IMR-90 (cell line): ENCODE results near the gene OGFR. TPM values are rescaled to one million over a fixed set of nuclear protein-coding genes. Genes with fewer than 3 reads are reported as not detected.

Source experiments
- ATAC-seq: fragments of 200-7000 bp; cut with Tn5 transposase; 2 replicates; pipeline ENCODE4 v1.9.1; 2020; ENCODE audit warnings: low read depth, mild to moderate bottlenecking, moderate library complexity
- BruUV-seq: library from RNA; stranded (reverse); fragments of 400-500 nt; replicated peaks from 2 replicates; lab custom pipeline; 2021; lab: Mats Ljungman, UMichigan
- CTCF ChIA-PET: fragments of 300-600 bp; formaldehyde crosslinking; extraction: SDS; loops from one replicate; lab custom pipeline; 2021; ENCODE audit warnings: antibody characterized with exemption; lab: Yijun Ruan, JAX
- POLR2A ChIA-PET: fragments of 300-600 bp; sonication (Branson Sonifier 250); formaldehyde crosslinking; loops from one replicate; lab custom pipeline; 2022; ENCODE audit warnings: antibody characterized with exemption; ENCODE audit not compliant: unreplicated experiment; lab: Charles Lee
- DNase-seq: peaks from one replicate; pipeline ENCODE4 v3.0.0; 2013
- H2AFZ ChIP-seq: replicated peaks from 2 replicates; pipeline ENCODE3; 2013; ENCODE audit warnings: low read length, mild to moderate bottlenecking; ENCODE audit not compliant: poor library complexity
- H2AK5ac ChIP-seq: 2 replicates; pipeline ENCODE4 v1.6.1; 2013; ENCODE audit warnings: low read depth, low read length, inconsistent platforms
- H2AK9ac ChIP-seq: replicated peaks from 2 replicates; pipeline ENCODE3; 2013; ENCODE audit warnings: mild to moderate bottlenecking, low read depth, low read length, moderate library complexity; ENCODE audit not compliant: poor library complexity
- H2BK120ac ChIP-seq: 2 replicates; pipeline ENCODE4 v1.6.1; 2013; ENCODE audit warnings: low read depth, low read length, inconsistent platforms
- H2BK15ac ChIP-seq: 3 replicates; pipeline ENCODE4 v1.6.1; 2013; ENCODE audit warnings: low read depth, low read length, inconsistent platforms
- H2BK20ac ChIP-seq: 2 replicates; pipeline ENCODE4 v1.6.1; 2013; ENCODE audit warnings: low read depth, mild to moderate bottlenecking, inconsistent platforms, low read length, moderate library complexity
- H2BK5ac ChIP-seq: 2 replicates; pipeline ENCODE4 v1.6.1; 2013; ENCODE audit warnings: mild to moderate bottlenecking, low read depth, low read length, inconsistent platforms; ENCODE audit not compliant: poor library complexity, severe bottlenecking
- H3K14ac ChIP-seq: replicated peaks from 2 replicates; pipeline ENCODE4 v1.6.1; 2013; ENCODE audit warnings: low read depth, low read length, inconsistent platforms
- H3K18ac ChIP-seq: 2 replicates; pipeline ENCODE4 v1.6.1; 2013; ENCODE audit warnings: low read depth, low read length, control low read depth
- H3K23ac ChIP-seq: 2 replicates; pipeline ENCODE4 v1.6.1; 2013; ENCODE audit warnings: low read depth, low read length, inconsistent platforms
- H3K27ac ChIP-seq: 2 replicates; pipeline ENCODE4 v1.5.1; 2013; ENCODE audit warnings: mild to moderate bottlenecking, control low read depth, low read length; ENCODE audit not compliant: insufficient read depth
- H3K27me3 ChIP-seq: 2 replicates; pipeline ENCODE4 v1.6.1; 2013; ENCODE audit warnings: low read length; ENCODE audit not compliant: control insufficient read depth, insufficient read depth
- H3K36me3 ChIP-seq: 2 replicates; pipeline ENCODE4 v1.6.1; 2013; ENCODE audit warnings: low read length, mixed read lengths; ENCODE audit not compliant: control insufficient read depth, insufficient read depth
- H3K4ac ChIP-seq: 2 replicates; pipeline ENCODE4 v1.6.1; 2013; ENCODE audit warnings: low read depth, low read length, inconsistent platforms
- H3K4me1 ChIP-seq: 2 replicates; pipeline ENCODE4 v1.6.1; 2013; ENCODE audit warnings: low read length, mixed read lengths; ENCODE audit not compliant: control insufficient read depth, insufficient read depth
- H3K4me2 ChIP-seq: 2 replicates; pipeline ENCODE4 v1.6.1; 2013; ENCODE audit warnings: low read depth, mild to moderate bottlenecking, control low read depth, low read length, moderate library complexity
- H3K4me3 ChIP-seq: 2 replicates; pipeline ENCODE4 v1.5.1; 2013; ENCODE audit warnings: low read depth, mild to moderate bottlenecking, control low read depth, low read length, moderate library complexity; ENCODE audit not compliant: insufficient read depth
- H3K56ac ChIP-seq: 2 replicates; pipeline ENCODE4 v1.6.1; 2013; ENCODE audit warnings: low read length, inconsistent platforms; ENCODE audit not compliant: insufficient read depth; ENCODE audit errors: extremely low read depth
- H3K79me1 ChIP-seq, 2 experiments: 2 replicates each; pipeline ENCODE4 v1.6.1; 2013; ENCODE audit warnings: low read length in 2 of 2, inconsistent platforms in 1 of 2, low read depth in 1 of 2
- H3K9ac ChIP-seq: 2 replicates; pipeline ENCODE4 v1.6.1; 2013; ENCODE audit warnings: low read depth, low read length, control low read depth
- H3K9me1 ChIP-seq: 2 replicates; pipeline ENCODE4 v1.6.1; 2013; ENCODE audit warnings: low read length, inconsistent platforms; ENCODE audit not compliant: insufficient read depth
- H3K9me3 ChIP-seq: 2 replicates; pipeline ENCODE4 v1.6.1; 2013; ENCODE audit warnings: low read length; ENCODE audit not compliant: control insufficient read depth, insufficient read depth
- H4K20me1 ChIP-seq: 2 replicates; pipeline ENCODE4 v1.6.1; 2013; ENCODE audit warnings: low read length, inconsistent platforms; ENCODE audit not compliant: insufficient read depth
- H4K5ac ChIP-seq: 2 replicates; pipeline ENCODE4 v1.6.1; 2013; ENCODE audit warnings: mild to moderate bottlenecking, low read depth, low read length, control low read depth
- H4K8ac ChIP-seq, 2 experiments: 2 replicates each; pipeline ENCODE4 v1.6.1; 2013; ENCODE audit warnings: low read depth in 2 of 2, low read length in 2 of 2, control low read depth in 1 of 2, inconsistent platforms in 1 of 2
- H4K91ac ChIP-seq: 2 replicates; pipeline ENCODE4 v1.6.1; 2013; ENCODE audit warnings: low read depth, low read length, inconsistent platforms; ENCODE audit not compliant: insufficient read depth
- CEBPB ChIP-seq: IDR thresholded peaks from 2 replicates; pipeline ENCODE4 v1.6.1; 2012; ENCODE audit warnings: low read depth, low read length, improper control_type of control experiment
- CTCF ChIP-seq: conservative IDR thresholded peaks from 2 replicates; pipeline ENCODE4 v1.5.1; 2012; ENCODE audit warnings: mild to moderate bottlenecking, low read depth, low read length, improper control_type of control experiment
- MAFK ChIP-seq: IDR thresholded peaks from 2 replicates; pipeline ENCODE4 v1.6.1; 2012; ENCODE audit warnings: low read depth, low read length, improper control_type of control experiment
- MAZ ChIP-seq: IDR thresholded peaks from 2 replicates; pipeline ENCODE4 v1.6.1; 2012; ENCODE audit warnings: low read depth, mild to moderate bottlenecking, low read length, improper control_type of control experiment, moderate library complexity, borderline replicate concordance
- NFE2L2 ChIP-seq: fragments of 150-350 bp; IDR thresholded peaks from 2 replicates; pipeline ENCODE4 v1.6.1; 2016; ENCODE audit warnings: low read depth, mild to moderate bottlenecking, low read length
- RFX5 ChIP-seq: IDR thresholded peaks from 2 replicates; pipeline ENCODE4 v1.8.0; 2012; ENCODE audit warnings: low read depth, mild to moderate bottlenecking, low read length, moderate library complexity
- SMC3 ChIP-seq: fragments of 150-350 bp; IDR thresholded peaks from 2 replicates; pipeline ENCODE4 v1.6.1; 2016; ENCODE audit warnings: low read depth, mild to moderate bottlenecking, antibody characterized with exemption, low read length, moderate library complexity
- WGBS, 2 experiments: methylation state at CpG; one replicate each; pipeline versions ENCODE4 v1.1.5 to v1.1.7; 2013; ENCODE audit warnings: missing lambda C conversion rate in 2 of 2; ENCODE audit not compliant: insufficient read length in 1 of 2; ENCODE audit errors: extremely low coverage in 2 of 2; 5-methylcytosine and 5-hydroxymethylcytosine counted together
- dilution Hi-C: fragments of 300-500 bp; cut with HindIII; formaldehyde crosslinking; loops from one replicate; pipeline ENCODE4 v1.14.3; 2018; ENCODE audit warnings: low sequenced_read_pairs; ENCODE audit not compliant: unreplicated experiment
- in situ Hi-C: fragments of 300-500 bp; cut with MboI; formaldehyde crosslinking; loops from 3 replicates; pipeline ENCODE4 v1.14.3; 2019; ENCODE audit warnings: low sequenced_read_pairs, inconsistent platforms, mixed read lengths
- intact Hi-C: fragments of 100-400 bp; cut with micrococcal nuclease; formaldehyde crosslinking; loops from 2 replicates; pipeline ENCODE4 v1.10.0; 2022
- polyA plus RNA-seq, 3 experiments: library from polyadenylated mRNA; depleted of rRNA; stranded (reverse); fragments of >200 nt; gene quantifications; 2 replicates each; pipeline ENCODE4 v1.2.3, GENCODE V29; 2012; ENCODE audit warnings: low replicate concordance in 1 of 3
- total RNA-seq: library from RNA; depleted of rRNA; stranded (reverse); fragments of >200 nt; gene quantifications from 2 replicates; pipeline ENCODE4 v1.2.3, GENCODE V29; 2012

OGFR gene
- total and polyA plus RNA-seq, 2 of the 4 experiments (the other 2 are of a cell fraction): 22.4 to 30.1 TPM

GRCh38 chr20:62763404-62763803, 41.2 kb upstream of the OGFR start:
- in situ Hi-C loops: no loop called here
- DNase-seq: no peak
- no peak overlapping the region for H3K23ac ChIP-seq

More at GRCh38 chr20:62763404-62763803, 41.2 kb upstream of the OGFR start:
- Histone ChIP-seq H3K9ac (no peak overlapping the region), H4K8ac (no peak overlapping the region), H3K9me3 (no peaks in the 10 kb centered on the region), H2AK5ac (no peak overlapping the region), H3K14ac (no peak overlapping the region), H3K4me3 (no peak overlapping the region), H2AFZ (no peak overlapping the region), H3K9me1 (no peaks in the 10 kb centered on the region), H3K4me2 (no peak overlapping the region), H3K4ac (no peak overlapping the region), H3K27me3 (peaks cover 12% of the 10 kb centered on the region; the same call in 1 of the 2 replicates), H2BK20ac (no peak overlapping the region), H3K36me3 (no peaks in the 10 kb centered on the region), H4K91ac (no peak overlapping the region), H2BK15ac (no peak overlapping the region), H3K4me1 (peaks cover 3% of the 10 kb centered on the region; the same call in 1 of the 2 replicates), H3K79me1 (no peaks in the 10 kb centered on the region), H3K18ac (no peak overlapping the region), H2BK120ac (no peak overlapping the region), H2BK5ac (no peak overlapping the region), H4K5ac (no peak overlapping the region), H3K27ac (no peak overlapping the region), H2AK9ac (no peak overlapping the region), H4K20me1 (no peaks in the 10 kb centered on the region), H3K56ac (no peak overlapping the region)
- no peak for TF ChIP-seq NFE2L2
- no peak for TF ChIP-seq RFX5
- no peak for TF ChIP-seq MAFK
- no peak for TF ChIP-seq CEBPB
- no peak for TF ChIP-seq MAZ
- TF ChIP-seq SMC3: no peak
- TF ChIP-seq CTCF: no peak
- no peak for ATAC-seq
- CTCF ChIA-PET: no interaction called here
- dilution Hi-C loops (no loop called here), intact Hi-C loops (no loop called here)
- POLR2A ChIA-PET: no interaction called here
- no TSS peak for BruUV-seq
- 100% methylated on average over 1 of the region's 4 CpGs; no CpG with 5 or more reads in 1 of the 2 experiments for WGBS, 2 experiments
